SK-N-MC (cell line): ENCODE data around the gene SP110.
"Not testable (repeated sequence)": the region's sequence is repeated elsewhere in the genome, so short reads cannot be mapped to it uniquely, and the experiment has no call there.

Experiments
- EZH2 ChIP-seq: fragments of 200-600 bp; sonication (generic); IDR thresholded peaks from one replicate; pipeline ENCODE4 v1.6.1; 2017; ENCODE audit warnings: antibody characterized with exemption
- POLR2AphosphoS5 ChIP-seq: IDR thresholded peaks from 2 replicates; pipeline ENCODE4 v1.6.1; 2012; ENCODE audit warnings: mild to moderate bottlenecking, low read depth, low read length, borderline replicate concordance

- TF ChIP-seq POLR2AphosphoS5, EZH2: not testable (repeated sequence)
These were observed 3.0 kb upstream of the SP110 start for GRCh38 chr2:230222829-230223228.
